WTC11 (cell line): ENCODE data around the gene EFCAB13. TPM values are rescaled to one million over a fixed set of nuclear protein-coding genes. Genes with fewer than 3 reads are reported as not detected.
"Not testable (repeated sequence)": the region's sequence is repeated elsewhere in the genome, so short reads cannot be mapped to it uniquely, and the experiment has no call there.

Source experiments
- ATAC-seq: fragments of 200-7000 bp; cut with Tn5 transposase; 2 replicates; pipeline ENCODE4 v1.10.0; 2021; ENCODE audit warnings: mild to moderate bottlenecking, moderate library complexity
- CTCF ChIA-PET: fragments of 300-600 bp; sonication (Branson Sonifier 250); formaldehyde crosslinking; loops from one replicate; lab custom pipeline; 2021; ENCODE audit warnings: antibody characterized with exemption; lab: Charles Lee
- POLR2A ChIA-PET: fragments of 350-600 bp; sonication (Branson Sonifier 250); formaldehyde crosslinking; loops from one replicate; lab custom pipeline; 2021; ENCODE audit warnings: antibody characterized with exemption; lab: Charles Lee
- DNase-seq: peaks from one replicate; pipeline ENCODE4 v3.0.0; 2021; ENCODE audit warnings: low spot score
- H3K27ac Mint-ChIP-seq: 2 replicates; pipeline ENCODE4 v1.8.0; 2021; ENCODE audit warnings: mixed read lengths
- H3K27me3 Mint-ChIP-seq: 2 replicates; pipeline ENCODE4 v1.8.0; 2021; ENCODE audit warnings: low read depth, mild to moderate bottlenecking, moderate library complexity, mixed read lengths
- H3K36me3 Mint-ChIP-seq: 2 replicates; pipeline ENCODE4 v1.8.0; 2021; ENCODE audit warnings: mixed read lengths
- H3K4me1 Mint-ChIP-seq: 2 replicates; pipeline ENCODE4 v1.8.0; 2022; ENCODE audit warnings: mixed read lengths
- H3K4me3 Mint-ChIP-seq: 2 replicates; pipeline ENCODE4 v1.8.0; 2021; ENCODE audit warnings: mild to moderate bottlenecking, moderate library complexity, mixed read lengths
- H3K9me3 Mint-ChIP-seq: 2 replicates; pipeline ENCODE4 v1.8.0; 2021; ENCODE audit warnings: mixed read lengths
- ESRRA ChIP-seq: sonication (generic); formaldehyde crosslinking; IDR thresholded peaks from 2 replicates; pipeline ENCODE4 v1.8.1; 2022; ENCODE audit warnings: mild to moderate bottlenecking, missing genetic modification reagents, borderline replicate concordance
- FOXJ3 ChIP-seq: sonication (generic); formaldehyde crosslinking; IDR thresholded peaks from 2 replicates; pipeline ENCODE4 v1.9.0; 2021; ENCODE audit warnings: missing genetic modification reagents, mild to moderate bottlenecking, borderline replicate concordance
- GRHL2 ChIP-seq: fragments of 250-450 bp; sonication (Bioruptor Pico); IDR thresholded peaks from 2 replicates; pipeline ENCODE4 v1.8.0; 2022; ENCODE audit warnings: mild to moderate bottlenecking, moderate library complexity; ENCODE audit not compliant: insufficient replicate concordance, severe bottlenecking
- NR1H2 ChIP-seq: sonication (generic); formaldehyde crosslinking; IDR thresholded peaks from 2 replicates; pipeline ENCODE4 v1.9.0; 2021; ENCODE audit warnings: mild to moderate bottlenecking, moderate library complexity, missing genetic modification reagents
- SOX15 ChIP-seq: fragments of 250-450 bp; sonication (Bioruptor Pico); IDR thresholded peaks from 2 replicates; pipeline ENCODE4 v1.9.0; 2021; ENCODE audit warnings: mild to moderate bottlenecking
- ZNF121 ChIP-seq: sonication (generic); formaldehyde crosslinking; IDR thresholded peaks from 2 replicates; pipeline ENCODE4 v1.8.0; 2023; ENCODE audit warnings: missing genetic modification reagents
- ZNF232 ChIP-seq: sonication (generic); formaldehyde crosslinking; IDR thresholded peaks from 2 replicates; pipeline ENCODE4 v1.8.0; 2022; ENCODE audit warnings: mild to moderate bottlenecking, missing genetic modification reagents
- total RNA-seq: library from RNA; stranded (reverse); gene quantifications from 3 replicates; pipeline ENCODE4 v1.2.3, GENCODE V29; 2021
- TF ChIP-seq, protein P1 (sequence below): sonication (generic); formaldehyde crosslinking; IDR thresholded peaks from 2 replicates; pipeline ENCODE4 v1.8.0; 2023; ENCODE audit warnings: missing genetic modification reagents, mild to moderate bottlenecking, borderline replicate concordance
- TF ChIP-seq, protein P2 (sequence below): fragments of 200-600 bp; IDR thresholded peaks from 2 replicates; pipeline ENCODE4 v1.8.0; 2022; ENCODE audit warnings: antibody characterized with exemption
- TF ChIP-seq, protein P3 (sequence below): sonication (generic); formaldehyde crosslinking; IDR thresholded peaks from 2 replicates; pipeline ENCODE4 v1.8.1; 2022; ENCODE audit warnings: low read depth, missing genetic modification reagents, borderline replicate concordance
- TF ChIP-seq, protein P4 (sequence below): sonication (generic); formaldehyde crosslinking; IDR thresholded peaks from 2 replicates; pipeline ENCODE4 v1.8.0; 2022; ENCODE audit warnings: mild to moderate bottlenecking, missing genetic modification reagents
- TF ChIP-seq, protein P5 (sequence below): fragments of 250-450 bp; sonication (Bioruptor Pico); IDR thresholded peaks from 2 replicates; pipeline ENCODE4 v1.9.0; 2021; ENCODE audit warnings: moderate library complexity, mild to moderate bottlenecking, inconsistent platforms, borderline replicate concordance
- TF ChIP-seq, protein P6 (sequence below): sonication (generic); formaldehyde crosslinking; IDR thresholded peaks from 2 replicates; pipeline ENCODE4 v1.8.1; 2023; ENCODE audit warnings: mild to moderate bottlenecking, missing genetic modification reagents, borderline replicate concordance

Gene EFCAB13
- total RNA-seq, 1 experiment from 2014 or later: 3.5 TPM

DNA sequence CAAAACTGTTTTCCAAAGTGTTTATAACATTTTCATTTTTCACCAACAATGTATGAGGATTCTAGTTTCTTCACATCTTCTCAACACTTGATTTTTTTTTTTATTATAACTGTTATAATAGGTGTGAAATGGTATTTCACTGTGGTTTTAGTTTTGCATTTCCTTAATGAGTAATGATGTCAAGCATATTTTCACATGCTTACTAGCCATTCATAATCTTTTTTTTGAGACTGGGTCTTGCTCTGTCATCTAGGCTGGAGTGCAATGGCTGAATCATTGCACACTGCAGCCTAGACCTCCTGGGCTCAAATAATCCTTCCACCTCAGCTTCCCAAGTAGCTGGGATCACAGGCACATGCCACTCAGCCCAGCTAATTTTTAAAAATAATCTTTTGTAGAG is 65.1 kb downstream of the EFCAB13 start (continued):
- TF ChIP-seq, protein P1, sequence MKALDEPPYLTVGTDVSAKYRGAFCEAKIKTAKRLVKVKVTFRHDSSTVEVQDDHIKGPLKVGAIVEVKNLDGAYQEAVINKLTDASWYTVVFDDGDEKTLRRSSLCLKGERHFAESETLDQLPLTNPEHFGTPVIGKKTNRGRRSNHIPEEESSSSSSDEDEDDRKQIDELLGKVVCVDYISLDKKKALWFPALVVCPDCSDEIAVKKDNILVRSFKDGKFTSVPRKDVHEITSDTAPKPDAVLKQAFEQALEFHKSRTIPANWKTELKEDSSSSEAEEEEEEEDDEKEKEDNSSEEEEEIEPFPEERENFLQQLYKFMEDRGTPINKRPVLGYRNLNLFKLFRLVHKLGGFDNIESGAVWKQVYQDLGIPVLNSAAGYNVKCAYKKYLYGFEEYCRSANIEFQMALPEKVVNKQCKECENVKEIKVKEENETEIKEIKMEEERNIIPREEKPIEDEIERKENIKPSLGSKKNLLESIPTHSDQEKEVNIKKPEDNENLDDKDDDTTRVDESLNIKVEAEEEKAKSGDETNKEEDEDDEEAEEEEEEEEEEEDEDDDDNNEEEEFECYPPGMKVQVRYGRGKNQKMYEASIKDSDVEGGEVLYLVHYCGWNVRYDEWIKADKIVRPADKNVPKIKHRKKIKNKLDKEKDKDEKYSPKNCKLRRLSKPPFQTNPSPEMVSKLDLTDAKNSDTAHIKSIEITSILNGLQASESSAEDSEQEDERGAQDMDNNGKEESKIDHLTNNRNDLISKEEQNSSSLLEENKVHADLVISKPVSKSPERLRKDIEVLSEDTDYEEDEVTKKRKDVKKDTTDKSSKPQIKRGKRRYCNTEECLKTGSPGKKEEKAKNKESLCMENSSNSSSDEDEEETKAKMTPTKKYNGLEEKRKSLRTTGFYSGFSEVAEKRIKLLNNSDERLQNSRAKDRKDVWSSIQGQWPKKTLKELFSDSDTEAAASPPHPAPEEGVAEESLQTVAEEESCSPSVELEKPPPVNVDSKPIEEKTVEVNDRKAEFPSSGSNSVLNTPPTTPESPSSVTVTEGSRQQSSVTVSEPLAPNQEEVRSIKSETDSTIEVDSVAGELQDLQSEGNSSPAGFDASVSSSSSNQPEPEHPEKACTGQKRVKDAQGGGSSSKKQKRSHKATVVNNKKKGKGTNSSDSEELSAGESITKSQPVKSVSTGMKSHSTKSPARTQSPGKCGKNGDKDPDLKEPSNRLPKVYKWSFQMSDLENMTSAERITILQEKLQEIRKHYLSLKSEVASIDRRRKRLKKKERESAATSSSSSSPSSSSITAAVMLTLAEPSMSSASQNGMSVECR: no peak
- TF ChIP-seq SOX15 (CRISPR knock-in tag): no peak
- no peak for TF ChIP-seq ZNF232 (CRISPR knock-in tag)
- TF ChIP-seq GRHL2 (CRISPR knock-in tag): no peak
- TF ChIP-seq, protein P2, sequence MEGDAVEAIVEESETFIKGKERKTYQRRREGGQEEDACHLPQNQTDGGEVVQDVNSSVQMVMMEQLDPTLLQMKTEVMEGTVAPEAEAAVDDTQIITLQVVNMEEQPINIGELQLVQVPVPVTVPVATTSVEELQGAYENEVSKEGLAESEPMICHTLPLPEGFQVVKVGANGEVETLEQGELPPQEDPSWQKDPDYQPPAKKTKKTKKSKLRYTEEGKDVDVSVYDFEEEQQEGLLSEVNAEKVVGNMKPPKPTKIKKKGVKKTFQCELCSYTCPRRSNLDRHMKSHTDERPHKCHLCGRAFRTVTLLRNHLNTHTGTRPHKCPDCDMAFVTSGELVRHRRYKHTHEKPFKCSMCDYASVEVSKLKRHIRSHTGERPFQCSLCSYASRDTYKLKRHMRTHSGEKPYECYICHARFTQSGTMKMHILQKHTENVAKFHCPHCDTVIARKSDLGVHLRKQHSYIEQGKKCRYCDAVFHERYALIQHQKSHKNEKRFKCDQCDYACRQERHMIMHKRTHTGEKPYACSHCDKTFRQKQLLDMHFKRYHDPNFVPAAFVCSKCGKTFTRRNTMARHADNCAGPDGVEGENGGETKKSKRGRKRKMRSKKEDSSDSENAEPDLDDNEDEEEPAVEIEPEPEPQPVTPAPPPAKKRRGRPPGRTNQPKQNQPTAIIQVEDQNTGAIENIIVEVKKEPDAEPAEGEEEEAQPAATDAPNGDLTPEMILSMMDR: no peak
- TF ChIP-seq ZNF121 (CRISPR knock-in tag): no peak
- TF ChIP-seq NR1H2 (CRISPR knock-in tag): no peak
- TF ChIP-seq, protein P3, sequence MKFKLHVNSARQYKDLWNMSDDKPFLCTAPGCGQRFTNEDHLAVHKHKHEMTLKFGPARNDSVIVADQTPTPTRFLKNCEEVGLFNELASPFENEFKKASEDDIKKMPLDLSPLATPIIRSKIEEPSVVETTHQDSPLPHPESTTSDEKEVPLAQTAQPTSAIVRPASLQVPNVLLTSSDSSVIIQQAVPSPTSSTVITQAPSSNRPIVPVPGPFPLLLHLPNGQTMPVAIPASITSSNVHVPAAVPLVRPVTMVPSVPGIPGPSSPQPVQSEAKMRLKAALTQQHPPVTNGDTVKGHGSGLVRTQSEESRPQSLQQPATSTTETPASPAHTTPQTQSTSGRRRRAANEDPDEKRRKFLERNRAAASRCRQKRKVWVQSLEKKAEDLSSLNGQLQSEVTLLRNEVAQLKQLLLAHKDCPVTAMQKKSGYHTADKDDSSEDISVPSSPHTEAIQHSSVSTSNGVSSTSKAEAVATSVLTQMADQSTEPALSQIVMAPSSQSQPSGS (CRISPR knock-in tag): no peak
- TF ChIP-seq, protein P4, sequence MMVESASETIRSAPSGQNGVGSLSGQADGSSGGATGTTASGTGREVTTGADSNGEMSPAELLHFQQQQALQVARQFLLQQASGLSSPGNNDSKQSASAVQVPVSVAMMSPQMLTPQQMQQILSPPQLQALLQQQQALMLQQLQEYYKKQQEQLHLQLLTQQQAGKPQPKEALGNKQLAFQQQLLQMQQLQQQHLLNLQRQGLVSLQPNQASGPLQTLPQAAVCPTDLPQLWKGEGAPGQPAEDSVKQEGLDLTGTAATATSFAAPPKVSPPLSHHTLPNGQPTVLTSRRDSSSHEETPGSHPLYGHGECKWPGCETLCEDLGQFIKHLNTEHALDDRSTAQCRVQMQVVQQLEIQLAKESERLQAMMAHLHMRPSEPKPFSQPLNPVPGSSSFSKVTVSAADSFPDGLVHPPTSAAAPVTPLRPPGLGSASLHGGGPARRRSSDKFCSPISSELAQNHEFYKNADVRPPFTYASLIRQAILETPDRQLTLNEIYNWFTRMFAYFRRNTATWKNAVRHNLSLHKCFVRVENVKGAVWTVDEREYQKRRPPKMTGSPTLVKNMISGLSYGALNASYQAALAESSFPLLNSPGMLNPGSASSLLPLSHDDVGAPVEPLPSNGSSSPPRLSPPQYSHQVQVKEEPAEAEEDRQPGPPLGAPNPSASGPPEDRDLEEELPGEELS: no peak
- TF ChIP-seq FOXJ3 (CRISPR knock-in tag): no peak
- TF ChIP-seq, protein P5, sequence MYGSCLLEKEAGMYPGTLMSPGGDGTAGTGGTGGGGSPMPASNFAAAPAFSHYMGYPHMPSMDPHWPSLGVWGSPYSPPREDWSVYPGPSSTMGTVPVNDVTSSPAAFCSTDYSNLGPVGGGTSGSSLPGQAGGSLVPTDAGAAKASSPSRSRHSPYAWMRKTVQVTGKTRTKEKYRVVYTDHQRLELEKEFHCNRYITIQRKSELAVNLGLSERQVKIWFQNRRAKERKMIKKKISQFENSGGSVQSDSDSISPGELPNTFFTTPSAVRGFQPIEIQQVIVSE: no peak
- TF ChIP-seq, protein P6, sequence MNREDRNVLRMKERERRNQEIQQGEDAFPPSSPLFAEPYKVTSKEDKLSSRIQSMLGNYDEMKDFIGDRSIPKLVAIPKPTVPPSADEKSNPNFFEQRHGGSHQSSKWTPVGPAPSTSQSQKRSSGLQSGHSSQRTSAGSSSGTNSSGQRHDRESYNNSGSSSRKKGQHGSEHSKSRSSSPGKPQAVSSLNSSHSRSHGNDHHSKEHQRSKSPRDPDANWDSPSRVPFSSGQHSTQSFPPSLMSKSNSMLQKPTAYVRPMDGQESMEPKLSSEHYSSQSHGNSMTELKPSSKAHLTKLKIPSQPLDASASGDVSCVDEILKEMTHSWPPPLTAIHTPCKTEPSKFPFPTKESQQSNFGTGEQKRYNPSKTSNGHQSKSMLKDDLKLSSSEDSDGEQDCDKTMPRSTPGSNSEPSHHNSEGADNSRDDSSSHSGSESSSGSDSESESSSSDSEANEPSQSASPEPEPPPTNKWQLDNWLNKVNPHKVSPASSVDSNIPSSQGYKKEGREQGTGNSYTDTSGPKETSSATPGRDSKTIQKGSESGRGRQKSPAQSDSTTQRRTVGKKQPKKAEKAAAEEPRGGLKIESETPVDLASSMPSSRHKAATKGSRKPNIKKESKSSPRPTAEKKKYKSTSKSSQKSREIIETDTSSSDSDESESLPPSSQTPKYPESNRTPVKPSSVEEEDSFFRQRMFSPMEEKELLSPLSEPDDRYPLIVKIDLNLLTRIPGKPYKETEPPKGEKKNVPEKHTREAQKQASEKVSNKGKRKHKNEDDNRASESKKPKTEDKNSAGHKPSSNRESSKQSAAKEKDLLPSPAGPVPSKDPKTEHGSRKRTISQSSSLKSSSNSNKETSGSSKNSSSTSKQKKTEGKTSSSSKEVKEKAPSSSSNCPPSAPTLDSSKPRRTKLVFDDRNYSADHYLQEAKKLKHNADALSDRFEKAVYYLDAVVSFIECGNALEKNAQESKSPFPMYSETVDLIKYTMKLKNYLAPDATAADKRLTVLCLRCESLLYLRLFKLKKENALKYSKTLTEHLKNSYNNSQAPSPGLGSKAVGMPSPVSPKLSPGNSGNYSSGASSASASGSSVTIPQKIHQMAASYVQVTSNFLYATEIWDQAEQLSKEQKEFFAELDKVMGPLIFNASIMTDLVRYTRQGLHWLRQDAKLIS (CRISPR knock-in tag): no peak
- TF ChIP-seq ESRRA (CRISPR knock-in tag): no peak

DNA sequence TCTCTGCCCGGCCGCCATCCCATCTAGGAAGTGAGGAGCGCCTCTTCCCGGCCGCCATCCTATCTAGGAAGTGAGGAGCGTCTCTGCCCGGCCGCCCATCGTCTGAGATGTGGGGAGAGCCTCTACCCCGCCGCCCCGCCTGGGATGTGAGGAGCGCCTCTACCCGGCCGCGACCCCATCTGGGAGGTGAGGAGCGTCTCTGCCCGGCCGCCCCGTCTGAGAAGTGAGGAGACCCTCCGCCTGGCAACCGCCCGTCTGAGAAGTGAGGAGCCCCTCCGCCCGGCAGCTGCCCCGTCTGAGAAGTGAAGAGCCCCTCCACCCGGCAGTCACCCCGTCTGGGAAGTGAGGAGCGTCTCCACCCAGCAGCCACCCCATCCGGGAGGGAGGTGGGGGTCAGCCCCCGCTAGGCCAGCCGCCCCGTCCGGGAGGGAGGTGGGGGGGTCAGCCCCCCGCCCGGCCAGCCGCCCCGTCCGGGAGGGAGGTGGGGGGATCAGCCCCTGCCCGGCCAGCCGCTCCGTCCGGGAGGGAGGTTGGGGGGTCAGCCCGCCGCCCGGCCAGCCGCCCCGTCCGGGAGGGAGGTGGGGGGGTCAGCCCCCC is 73.9 kb downstream of the EFCAB13 start:
- H3K27ac Mint-ChIP-seq, DNase-seq, H3K4me1 Mint-ChIP-seq, H3K9me3 Mint-ChIP-seq, H3K27me3 Mint-ChIP-seq, CTCF ChIA-PET, H3K4me3 Mint-ChIP-seq, ATAC-seq, H3K36me3 Mint-ChIP-seq, POLR2A ChIA-PET: not testable (repeated sequence)
